H1 (cell line): Measurements from ENCODE around the gene ABCA2. TPM values are rescaled to one million over a fixed set of nuclear protein-coding genes. Genes with fewer than 3 reads are reported as not detected.

ENCODE experiments used
- CBX5 ChIP-seq: fragments of 300-800, 300-1000 bp; sonication (generic); IDR thresholded peaks from 2 replicates; pipeline ENCODE4 v1.7.1; 2016; ENCODE audit warnings: antibody characterized with exemption, low read length, low read depth
- GABPA ChIP-seq: IDR thresholded peaks from 2 replicates; pipeline ENCODE4 v1.6.1; 2011; ENCODE audit warnings: mild to moderate bottlenecking, low read length, moderate library complexity, borderline replicate concordance; ENCODE audit not compliant: insufficient read depth
- SIX5 ChIP-seq: IDR thresholded peaks from 2 replicates; pipeline ENCODE4 v1.6.1; 2011; ENCODE audit warnings: mild to moderate bottlenecking, low read depth, low read length
- SP1 ChIP-seq: IDR thresholded peaks from 2 replicates; pipeline ENCODE4 v1.6.1; 2011; ENCODE audit warnings: low read depth, low read length
- polyA plus RNA-seq, 7 experiments: library from polyadenylated mRNA; depleted of rRNA in 3 of 7; stranded (reverse) in 5 of 7; unstranded in 2 of 7; fragments of >200 nt in 5 of 7; fragments of 200-250 nt in 2 of 7; gene quantifications; 1 replicate in 5 of 7; 2 replicates in 1 of 7; 4 replicates in 1 of 7; pipeline versions ENCODE4 v1.2.1 to v1.2.3, GENCODE V29; 2011 to 2013; ENCODE audit warnings: missing spikeins in 2 of 7, mixed read lengths in 2 of 7
- total RNA-seq: library from RNA; stranded (reverse); fragmentation: NEBNext Ultra II Directional; extraction: Animal tissue kit (Norgen Biotek cat#: 25700); gene quantifications from 2 replicates; pipeline ENCODE4 v1.2.1, GENCODE V29; 2021

The ABCA2 gene
- total and polyA plus RNA-seq, 2 of the 8 experiments (the other 6 are each of a cell fraction or from before 2014, with no cell fraction given), result 12.5 to 14.3 TPM

GRCh38 chr9:136995772-136996311 lies 32.2 kb downstream of the ABCA2 start (continued):
- TF ChIP-seq SP1 (no peak), GABPA (no peak), CBX5 (no peak), SIX5 (no peak)
